Putamen (tissue), 1 donor: ENCODE measurements around the gene ZNF597.

Experiments
- DNase-seq: peaks from one replicate; pipeline ENCODE4 v3.0.0-alpha.2; 2016; ENCODE audit warnings: low spot score

The ZNF597 gene

GRCh38 chr16:3454631-3455147 lies 11.4 kb upstream of the ZNF597 start:
- DNase-seq: no peak

- DNase-seq: no peak
Measured at GRCh38 chr16:3454093-3454492, 10.8 kb upstream of the ZNF597 start.

GRCh38 chr16:3444032-3444388 lies 706 bp upstream of the ZNF597 start:
- DNase-seq: peak; percentile 50

- no peak for DNase-seq
Measured at GRCh38 chr16:3439637-3440036, 3.7 kb downstream of the ZNF597 start.

- no peak for DNase-seq
Measured at GRCh38 chr16:3434373-3434772, 8.9 kb downstream of the ZNF597 start.

- DNase-seq: peak; percentile 26
Measured at GRCh38 chr16:3431779-3432219, 11.5 kb downstream of the ZNF597 start.

- no peak for DNase-seq
Measured at GRCh38 chr16:3413730-3414379, 29.4 kb downstream of the ZNF597 start.

GRCh38 chr16:3408561-3409197 lies 34.6 kb downstream of the ZNF597 start:
- no peak for DNase-seq

- no peak for DNase-seq
Measured at GRCh38 chr16:3401719-3402397, 41.4 kb downstream of the ZNF597 start.

GRCh38 chr16:3400779-3401688 lies 42.3 kb downstream of the ZNF597 start, which contains the start of the genes ZNF174 and ZSCAN32:
ZNF174 (plus strand) TSS chr16:3401215; CDS start chr16:3402005, 790 bp downstream.
ZSCAN32 (minus strand) TSS chr16:3401004; CDS start chr16:3397557, 3,447 bp downstream.
- DNase-seq: peak; percentile 98

GRCh38 chr16:3400446-3400778 lies 42.9 kb downstream of the ZNF597 start:
- DNase-seq: no peak

- DNase-seq: no peak
Measured at GRCh38 chr16:3389663-3390338, 53.5 kb downstream of the ZNF597 start.

- DNase-seq: no peak
Measured at GRCh38 chr16:3388325-3388724, 55.0 kb downstream of the ZNF597 start.

- DNase-seq: no peak
Measured at GRCh38 chr16:3383045-3383448, 60.3 kb downstream of the ZNF597 start.
